ENCODE measurements around the gene EFHC1. TPM values are rescaled to one million over a fixed set of nuclear protein-coding genes. Genes with fewer than 3 reads are reported as not detected.

The EFHC1 gene
- total RNA-seq, 1 experiment from 2014 or later: 24.6 TPM

DNA sequence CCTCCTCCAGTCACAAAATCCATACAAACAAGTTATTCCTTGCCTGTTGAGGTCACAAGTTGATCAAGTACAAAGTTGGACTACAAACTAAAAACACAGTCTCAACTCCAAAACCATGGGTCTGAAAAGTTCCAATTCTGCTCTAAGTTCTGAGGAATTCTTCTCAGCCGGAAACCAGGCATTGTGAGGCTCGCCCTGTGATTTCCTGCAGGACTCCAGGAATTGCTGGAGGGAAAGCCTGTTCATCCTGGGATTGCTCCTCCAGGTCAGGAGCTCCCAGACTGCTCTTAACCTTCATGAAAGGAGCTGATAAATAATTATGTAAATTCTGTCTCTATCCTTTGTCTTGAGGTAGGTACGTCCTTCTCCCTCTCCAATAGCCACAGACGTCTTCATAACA is 148.2 kb downstream of the EFHC1 start:
- no peak for ATAC-seq
- Histone ChIP-seq H3K36me3 (ENCODE audit: control insufficient read depth, insufficient read depth, low read length) (no peaks in the 10 kb centered on the region), H3K4me1 (ENCODE audit: control insufficient read depth, insufficient read depth, low read length) (peaks cover 39% of the 10 kb centered on the region), H3K4me3 (ENCODE audit: low read depth in 2 of 2, low read length in 2 of 2) (no peak overlapping the region), H3K27ac (ENCODE audit: low read length) (no peak overlapping the region), H3K27me3 (ENCODE audit: control insufficient read depth, insufficient read depth, low read length) (no peaks in the 10 kb centered on the region), H3K9me3 (ENCODE audit: control insufficient read depth, insufficient read depth, low read depth, low read length) (no peaks in the 10 kb centered on the region)
- TF ChIP-seq SIN3A (IDR thresholded peaks at IDR 0.05; ENCODE audit: borderline replicate concordance, insufficient read depth, low read depth, low read length): no peak
- no peak for TF ChIP-seq TCF7L2 (IDR thresholded peaks at IDR 0.05; ENCODE audit: low read depth, low read length)
- no peak for TF ChIP-seq POLR2AphosphoS5 (IDR thresholded peaks at IDR 0.05; ENCODE audit: low read depth, low read length)
- TF ChIP-seq, protein P1, sequence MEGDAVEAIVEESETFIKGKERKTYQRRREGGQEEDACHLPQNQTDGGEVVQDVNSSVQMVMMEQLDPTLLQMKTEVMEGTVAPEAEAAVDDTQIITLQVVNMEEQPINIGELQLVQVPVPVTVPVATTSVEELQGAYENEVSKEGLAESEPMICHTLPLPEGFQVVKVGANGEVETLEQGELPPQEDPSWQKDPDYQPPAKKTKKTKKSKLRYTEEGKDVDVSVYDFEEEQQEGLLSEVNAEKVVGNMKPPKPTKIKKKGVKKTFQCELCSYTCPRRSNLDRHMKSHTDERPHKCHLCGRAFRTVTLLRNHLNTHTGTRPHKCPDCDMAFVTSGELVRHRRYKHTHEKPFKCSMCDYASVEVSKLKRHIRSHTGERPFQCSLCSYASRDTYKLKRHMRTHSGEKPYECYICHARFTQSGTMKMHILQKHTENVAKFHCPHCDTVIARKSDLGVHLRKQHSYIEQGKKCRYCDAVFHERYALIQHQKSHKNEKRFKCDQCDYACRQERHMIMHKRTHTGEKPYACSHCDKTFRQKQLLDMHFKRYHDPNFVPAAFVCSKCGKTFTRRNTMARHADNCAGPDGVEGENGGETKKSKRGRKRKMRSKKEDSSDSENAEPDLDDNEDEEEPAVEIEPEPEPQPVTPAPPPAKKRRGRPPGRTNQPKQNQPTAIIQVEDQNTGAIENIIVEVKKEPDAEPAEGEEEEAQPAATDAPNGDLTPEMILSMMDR (IDR thresholded peaks at IDR 0.05): no peak
- TF ChIP-seq, protein P2, sequence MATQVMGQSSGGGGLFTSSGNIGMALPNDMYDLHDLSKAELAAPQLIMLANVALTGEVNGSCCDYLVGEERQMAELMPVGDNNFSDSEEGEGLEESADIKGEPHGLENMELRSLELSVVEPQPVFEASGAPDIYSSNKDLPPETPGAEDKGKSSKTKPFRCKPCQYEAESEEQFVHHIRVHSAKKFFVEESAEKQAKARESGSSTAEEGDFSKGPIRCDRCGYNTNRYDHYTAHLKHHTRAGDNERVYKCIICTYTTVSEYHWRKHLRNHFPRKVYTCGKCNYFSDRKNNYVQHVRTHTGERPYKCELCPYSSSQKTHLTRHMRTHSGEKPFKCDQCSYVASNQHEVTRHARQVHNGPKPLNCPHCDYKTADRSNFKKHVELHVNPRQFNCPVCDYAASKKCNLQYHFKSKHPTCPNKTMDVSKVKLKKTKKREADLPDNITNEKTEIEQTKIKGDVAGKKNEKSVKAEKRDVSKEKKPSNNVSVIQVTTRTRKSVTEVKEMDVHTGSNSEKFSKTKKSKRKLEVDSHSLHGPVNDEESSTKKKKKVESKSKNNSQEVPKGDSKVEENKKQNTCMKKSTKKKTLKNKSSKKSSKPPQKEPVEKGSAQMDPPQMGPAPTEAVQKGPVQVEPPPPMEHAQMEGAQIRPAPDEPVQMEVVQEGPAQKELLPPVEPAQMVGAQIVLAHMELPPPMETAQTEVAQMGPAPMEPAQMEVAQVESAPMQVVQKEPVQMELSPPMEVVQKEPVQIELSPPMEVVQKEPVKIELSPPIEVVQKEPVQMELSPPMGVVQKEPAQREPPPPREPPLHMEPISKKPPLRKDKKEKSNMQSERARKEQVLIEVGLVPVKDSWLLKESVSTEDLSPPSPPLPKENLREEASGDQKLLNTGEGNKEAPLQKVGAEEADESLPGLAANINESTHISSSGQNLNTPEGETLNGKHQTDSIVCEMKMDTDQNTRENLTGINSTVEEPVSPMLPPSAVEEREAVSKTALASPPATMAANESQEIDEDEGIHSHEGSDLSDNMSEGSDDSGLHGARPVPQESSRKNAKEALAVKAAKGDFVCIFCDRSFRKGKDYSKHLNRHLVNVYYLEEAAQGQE (IDR thresholded peaks at IDR 0.05; ENCODE audit: insufficient read depth in 1 of 2, low read depth in 2 of 2, low read length in 1 of 2): no peak
- in situ Hi-C loops (cut with HindIII; ENCODE audit: low pct_unique_long_range_greater_than_20kb, low sequenced_read_pairs): no loop called here
- ChIA-PET POLR2A (no interaction called here), CTCF (no interaction called here)
- no peak for DNase-seq (ENCODE audit: low read depth, low spot score)
- no TSS peak for BruUV-seq (replicated peaks)
- intact Hi-C loops (cut with micrococcal nuclease; ENCODE audit: unreplicated experiment): no loop called here

- peaks cover 57% of the 10 kb centered on the region for H3K4me1 ChIP-seq (ENCODE audit: control insufficient read depth, insufficient read depth, low read length)
- ATAC-seq (no peak), DNase-seq (ENCODE audit: low read depth, low spot score) (no peak)
- H3K4me3 ChIP-seq (ENCODE audit: low read depth in 2 of 2, low read length in 2 of 2): no peak overlapping the region
- H3K9me3 ChIP-seq (ENCODE audit: control insufficient read depth, insufficient read depth, low read depth, low read length): no peaks in the 10 kb centered on the region
- H3K36me3 ChIP-seq (ENCODE audit: control insufficient read depth, insufficient read depth, low read length): no peaks in the 10 kb centered on the region
- BruUV-seq (replicated peaks): no TSS peak
- intact Hi-C loops (cut with micrococcal nuclease; ENCODE audit: unreplicated experiment): no loop called here
- no peaks in the 10 kb centered on the region for H3K27me3 ChIP-seq (ENCODE audit: control insufficient read depth, insufficient read depth, low read length)
- ChIA-PET CTCF (no interaction called here), POLR2A (no interaction called here)
- H3K27ac ChIP-seq (ENCODE audit: low read length): peak overlapping the region; percentile 57; the same call in 1 of the 2 replicates
- TF ChIP-seq, protein P2 (IDR thresholded peaks at IDR 0.05; ENCODE audit: insufficient read depth in 1 of 2, low read depth in 2 of 2, low read length in 1 of 2): no peak
- TF ChIP-seq TCF7L2 (IDR thresholded peaks at IDR 0.05; ENCODE audit: low read depth, low read length) (no peak), POLR2AphosphoS5 (IDR thresholded peaks at IDR 0.05; ENCODE audit: low read depth, low read length) (no peak), SIN3A (IDR thresholded peaks at IDR 0.05; ENCODE audit: borderline replicate concordance, insufficient read depth, low read depth, low read length) (no peak)
- TF ChIP-seq, protein P1 (IDR thresholded peaks at IDR 0.05): no peak
- in situ Hi-C loops (cut with HindIII; ENCODE audit: low pct_unique_long_range_greater_than_20kb, low sequenced_read_pairs): no loop called here
Measured at GRCh38 chr6:52570291-52570700, 150.2 kb downstream of the EFHC1 start.

All from Panc1 (cell line).